WTC11 (cell line): Measurements from ENCODE around the gene USP49. TPM values are rescaled to one million over a fixed set of nuclear protein-coding genes. Genes with fewer than 3 reads are reported as not detected.

Experiments used
- ATAC-seq: fragments of 200-7000 bp; cut with Tn5 transposase; 2 replicates; pipeline ENCODE4 v1.10.0; 2021; ENCODE audit warnings: mild to moderate bottlenecking, moderate library complexity
- CTCF ChIA-PET: fragments of 300-600 bp; sonication (Branson Sonifier 250); formaldehyde crosslinking; loops from one replicate; lab custom pipeline; 2021; ENCODE audit warnings: antibody characterized with exemption; lab: Charles Lee
- POLR2A ChIA-PET: fragments of 350-600 bp; sonication (Branson Sonifier 250); formaldehyde crosslinking; loops from one replicate; lab custom pipeline; 2021; ENCODE audit warnings: antibody characterized with exemption; lab: Charles Lee
- DNase-seq: peaks from one replicate; pipeline ENCODE4 v3.0.0; 2021; ENCODE audit warnings: low spot score
- H3K27ac Mint-ChIP-seq: 2 replicates; pipeline ENCODE4 v1.8.0; 2021; ENCODE audit warnings: mixed read lengths
- H3K27me3 Mint-ChIP-seq: 2 replicates; pipeline ENCODE4 v1.8.0; 2021; ENCODE audit warnings: low read depth, mild to moderate bottlenecking, moderate library complexity, mixed read lengths
- H3K36me3 Mint-ChIP-seq: 2 replicates; pipeline ENCODE4 v1.8.0; 2021; ENCODE audit warnings: mixed read lengths
- H3K4me1 Mint-ChIP-seq: 2 replicates; pipeline ENCODE4 v1.8.0; 2022; ENCODE audit warnings: mixed read lengths
- H3K4me3 Mint-ChIP-seq: 2 replicates; pipeline ENCODE4 v1.8.0; 2021; ENCODE audit warnings: mild to moderate bottlenecking, moderate library complexity, mixed read lengths
- H3K9me3 Mint-ChIP-seq: 2 replicates; pipeline ENCODE4 v1.8.0; 2021; ENCODE audit warnings: mixed read lengths
- CREB1 ChIP-seq: sonication (generic); formaldehyde crosslinking; IDR thresholded peaks from 2 replicates; pipeline ENCODE4 v1.8.0; 2023; ENCODE audit warnings: mild to moderate bottlenecking, missing genetic modification reagents
- EMX1 ChIP-seq: fragments of 250-450 bp; sonication (Bioruptor Pico); IDR thresholded peaks from 2 replicates; pipeline ENCODE4 v1.8.0; 2021; ENCODE audit warnings: mild to moderate bottlenecking
- FOXJ3 ChIP-seq: sonication (generic); formaldehyde crosslinking; IDR thresholded peaks from 2 replicates; pipeline ENCODE4 v1.9.0; 2021; ENCODE audit warnings: missing genetic modification reagents, mild to moderate bottlenecking, borderline replicate concordance
- FOXK1 ChIP-seq: sonication (generic); formaldehyde crosslinking; IDR thresholded peaks from 2 replicates; pipeline ENCODE4 v1.8.0; 2022; ENCODE audit warnings: mild to moderate bottlenecking, moderate library complexity, missing genetic modification reagents
- HMGA2 ChIP-seq: fragments of 250-450 bp; sonication (Bioruptor Pico); IDR thresholded peaks from 2 replicates; pipeline ENCODE4 v1.4.0; 2021; ENCODE audit warnings: mild to moderate bottlenecking, moderate library complexity
- NFYB ChIP-seq: sonication (generic); formaldehyde crosslinking; conservative IDR thresholded peaks from 2 replicates; pipeline ENCODE4 v1.8.0; 2022; ENCODE audit warnings: low read depth, missing genetic modification reagents
- NR2C2 ChIP-seq: sonication (generic); formaldehyde crosslinking; IDR thresholded peaks from 2 replicates; pipeline ENCODE4 v1.8.0; 2022; ENCODE audit warnings: mild to moderate bottlenecking, missing genetic modification reagents
- RELA ChIP-seq: sonication (generic); formaldehyde crosslinking; IDR thresholded peaks from 2 replicates; pipeline ENCODE4 v1.8.1; 2022; ENCODE audit warnings: missing genetic modification reagents, mild to moderate bottlenecking, borderline replicate concordance
- TEAD1 ChIP-seq: sonication (generic); formaldehyde crosslinking; IDR thresholded peaks from 2 replicates; pipeline ENCODE4 v1.8.0; 2022; ENCODE audit warnings: mild to moderate bottlenecking, missing genetic modification reagents
- ZNF263 ChIP-seq: sonication (generic); formaldehyde crosslinking; IDR thresholded peaks from 2 replicates; pipeline ENCODE4 v1.8.1; 2022; ENCODE audit warnings: low read depth, mild to moderate bottlenecking, moderate library complexity, missing genetic modification reagents
- ZNF423 ChIP-seq: fragments of 250-450 bp; sonication (Bioruptor Pico); IDR thresholded peaks from 2 replicates; pipeline ENCODE4 v2.1.2; 2022; ENCODE audit warnings: mild to moderate bottlenecking, moderate library complexity
- total RNA-seq: library from RNA; stranded (reverse); gene quantifications from 3 replicates; pipeline ENCODE4 v1.2.3, GENCODE V29; 2021
- TF ChIP-seq, protein P1 (sequence below): sonication (generic); formaldehyde crosslinking; IDR thresholded peaks from 2 replicates; pipeline ENCODE4 v1.8.1; 2023; ENCODE audit warnings: mild to moderate bottlenecking, moderate library complexity, missing genetic modification reagents
- TF ChIP-seq, protein P2 (sequence below): sonication (generic); formaldehyde crosslinking; IDR thresholded peaks from 2 replicates; pipeline ENCODE4 v1.8.1; 2023; ENCODE audit warnings: mild to moderate bottlenecking, missing genetic modification reagents
- TF ChIP-seq, protein P3 (sequence below): sonication (generic); formaldehyde crosslinking; IDR thresholded peaks from 2 replicates; pipeline ENCODE4 v1.8.0; 2022; ENCODE audit warnings: mild to moderate bottlenecking, missing genetic modification reagents
- TF ChIP-seq, protein P4 (sequence below): sonication (generic); formaldehyde crosslinking; IDR thresholded peaks from 2 replicates; pipeline ENCODE4 v1.8.0; 2022; ENCODE audit warnings: missing genetic modification reagents
- TF ChIP-seq, protein P5 (sequence below): sonication (generic); formaldehyde crosslinking; IDR thresholded peaks from 2 replicates; pipeline ENCODE4 v1.8.0; 2022; ENCODE audit warnings: mild to moderate bottlenecking, missing genetic modification reagents
- TF ChIP-seq, protein P6 (sequence below): sonication (generic); formaldehyde crosslinking; conservative IDR thresholded peaks from 2 replicates; pipeline ENCODE4 v1.8.1; 2023; ENCODE audit warnings: mild to moderate bottlenecking, low read depth, missing genetic modification reagents, moderate library complexity
- TF ChIP-seq, protein P7 (sequence below): sonication (generic); formaldehyde crosslinking; IDR thresholded peaks from 2 replicates; pipeline ENCODE4 v1.8.0; 2023; ENCODE audit warnings: missing genetic modification reagents
- TF ChIP-seq, protein P8 (sequence below): sonication (generic); formaldehyde crosslinking; IDR thresholded peaks from 2 replicates; pipeline ENCODE4 v1.8.1; 2022; ENCODE audit warnings: missing genetic modification reagents, borderline replicate concordance

The USP49 gene
- total RNA-seq, 1 experiment from 2014 or later: 18.4 TPM

DNA sequence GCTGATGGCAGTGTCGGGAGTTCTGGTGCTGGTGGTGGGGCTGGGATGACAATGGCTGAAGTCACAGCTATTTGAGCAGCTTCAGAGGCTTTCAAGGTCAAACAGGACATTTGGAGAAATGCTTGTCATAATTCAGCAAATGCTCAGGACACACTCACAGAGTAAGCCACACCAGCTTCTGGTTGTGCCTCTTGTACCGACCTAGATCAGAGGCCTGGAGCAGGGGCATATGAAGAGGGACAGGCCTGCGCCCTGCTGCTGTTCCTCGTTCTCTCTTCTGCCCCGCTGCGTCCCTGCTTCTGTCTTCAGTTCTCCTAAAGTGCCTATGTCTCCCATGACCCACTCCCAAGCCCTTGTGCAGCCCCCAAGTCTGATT is 147.1 kb downstream of the USP49 start:
- DNase-seq: no peak
- TF ChIP-seq FOXK1 (no peak), TEAD1 (CRISPR knock-in tag) (no peak), NR2C2 (CRISPR knock-in tag) (no peak), FOXJ3 (CRISPR knock-in tag) (no peak), EMX1 (CRISPR knock-in tag) (no peak), RELA (CRISPR knock-in tag) (no peak), ZNF423 (CRISPR knock-in tag) (no peak), NFYB (CRISPR knock-in tag) (no peak), CREB1 (no peak), ZNF263 (no peak), HMGA2 (CRISPR knock-in tag) (no peak)
- TF ChIP-seq, protein P1, sequence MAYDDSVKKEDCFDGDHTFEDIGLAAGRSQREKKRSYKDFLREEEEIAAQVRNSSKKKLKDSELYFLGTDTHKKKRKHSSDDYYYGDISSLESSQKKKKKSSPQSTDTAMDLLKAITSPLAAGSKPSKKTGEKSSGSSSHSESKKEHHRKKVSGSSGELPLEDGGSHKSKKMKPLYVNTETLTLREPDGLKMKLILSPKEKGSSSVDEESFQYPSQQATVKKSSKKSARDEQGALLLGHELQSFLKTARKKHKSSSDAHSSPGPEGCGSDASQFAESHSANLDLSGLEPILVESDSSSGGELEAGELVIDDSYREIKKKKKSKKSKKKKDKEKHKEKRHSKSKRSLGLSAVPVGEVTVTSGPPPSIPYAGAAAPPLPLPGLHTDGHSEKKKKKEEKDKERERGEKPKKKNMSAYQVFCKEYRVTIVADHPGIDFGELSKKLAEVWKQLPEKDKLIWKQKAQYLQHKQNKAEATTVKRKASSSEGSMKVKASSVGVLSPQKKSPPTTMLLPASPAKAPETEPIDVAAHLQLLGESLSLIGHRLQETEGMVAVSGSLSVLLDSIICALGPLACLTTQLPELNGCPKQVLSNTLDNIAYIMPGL: no peak
- TF ChIP-seq, protein P2, sequence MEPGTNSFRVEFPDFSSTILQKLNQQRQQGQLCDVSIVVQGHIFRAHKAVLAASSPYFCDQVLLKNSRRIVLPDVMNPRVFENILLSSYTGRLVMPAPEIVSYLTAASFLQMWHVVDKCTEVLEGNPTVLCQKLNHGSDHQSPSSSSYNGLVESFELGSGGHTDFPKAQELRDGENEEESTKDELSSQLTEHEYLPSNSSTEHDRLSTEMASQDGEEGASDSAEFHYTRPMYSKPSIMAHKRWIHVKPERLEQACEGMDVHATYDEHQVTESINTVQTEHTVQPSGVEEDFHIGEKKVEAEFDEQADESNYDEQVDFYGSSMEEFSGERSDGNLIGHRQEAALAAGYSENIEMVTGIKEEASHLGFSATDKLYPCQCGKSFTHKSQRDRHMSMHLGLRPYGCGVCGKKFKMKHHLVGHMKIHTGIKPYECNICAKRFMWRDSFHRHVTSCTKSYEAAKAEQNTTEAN: no peak
- TF ChIP-seq, protein P3, sequence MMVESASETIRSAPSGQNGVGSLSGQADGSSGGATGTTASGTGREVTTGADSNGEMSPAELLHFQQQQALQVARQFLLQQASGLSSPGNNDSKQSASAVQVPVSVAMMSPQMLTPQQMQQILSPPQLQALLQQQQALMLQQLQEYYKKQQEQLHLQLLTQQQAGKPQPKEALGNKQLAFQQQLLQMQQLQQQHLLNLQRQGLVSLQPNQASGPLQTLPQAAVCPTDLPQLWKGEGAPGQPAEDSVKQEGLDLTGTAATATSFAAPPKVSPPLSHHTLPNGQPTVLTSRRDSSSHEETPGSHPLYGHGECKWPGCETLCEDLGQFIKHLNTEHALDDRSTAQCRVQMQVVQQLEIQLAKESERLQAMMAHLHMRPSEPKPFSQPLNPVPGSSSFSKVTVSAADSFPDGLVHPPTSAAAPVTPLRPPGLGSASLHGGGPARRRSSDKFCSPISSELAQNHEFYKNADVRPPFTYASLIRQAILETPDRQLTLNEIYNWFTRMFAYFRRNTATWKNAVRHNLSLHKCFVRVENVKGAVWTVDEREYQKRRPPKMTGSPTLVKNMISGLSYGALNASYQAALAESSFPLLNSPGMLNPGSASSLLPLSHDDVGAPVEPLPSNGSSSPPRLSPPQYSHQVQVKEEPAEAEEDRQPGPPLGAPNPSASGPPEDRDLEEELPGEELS (CRISPR knock-in tag): no peak
- TF ChIP-seq, protein P4, sequence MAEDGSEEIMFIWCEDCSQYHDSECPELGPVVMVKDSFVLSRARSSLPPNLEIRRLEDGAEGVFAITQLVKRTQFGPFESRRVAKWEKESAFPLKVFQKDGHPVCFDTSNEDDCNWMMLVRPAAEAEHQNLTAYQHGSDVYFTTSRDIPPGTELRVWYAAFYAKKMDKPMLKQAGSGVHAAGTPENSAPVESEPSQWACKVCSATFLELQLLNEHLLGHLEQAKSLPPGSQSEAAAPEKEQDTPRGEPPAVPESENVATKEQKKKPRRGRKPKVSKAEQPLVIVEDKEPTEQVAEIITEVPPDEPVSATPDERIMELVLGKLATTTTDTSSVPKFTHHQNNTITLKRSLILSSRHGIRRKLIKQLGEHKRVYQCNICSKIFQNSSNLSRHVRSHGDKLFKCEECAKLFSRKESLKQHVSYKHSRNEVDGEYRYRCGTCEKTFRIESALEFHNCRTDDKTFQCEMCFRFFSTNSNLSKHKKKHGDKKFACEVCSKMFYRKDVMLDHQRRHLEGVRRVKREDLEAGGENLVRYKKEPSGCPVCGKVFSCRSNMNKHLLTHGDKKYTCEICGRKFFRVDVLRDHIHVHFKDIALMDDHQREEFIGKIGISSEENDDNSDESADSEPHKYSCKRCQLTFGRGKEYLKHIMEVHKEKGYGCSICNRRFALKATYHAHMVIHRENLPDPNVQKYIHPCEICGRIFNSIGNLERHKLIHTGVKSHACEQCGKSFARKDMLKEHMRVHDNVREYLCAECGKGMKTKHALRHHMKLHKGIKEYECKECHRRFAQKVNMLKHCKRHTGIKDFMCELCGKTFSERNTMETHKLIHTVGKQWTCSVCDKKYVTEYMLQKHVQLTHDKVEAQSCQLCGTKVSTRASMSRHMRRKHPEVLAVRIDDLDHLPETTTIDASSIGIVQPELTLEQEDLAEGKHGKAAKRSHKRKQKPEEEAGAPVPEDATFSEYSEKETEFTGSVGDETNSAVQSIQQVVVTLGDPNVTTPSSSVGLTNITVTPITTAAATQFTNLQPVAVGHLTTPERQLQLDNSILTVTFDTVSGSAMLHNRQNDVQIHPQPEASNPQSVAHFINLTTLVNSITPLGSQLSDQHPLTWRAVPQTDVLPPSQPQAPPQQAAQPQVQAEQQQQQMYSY: no peak
- TF ChIP-seq, protein P5, sequence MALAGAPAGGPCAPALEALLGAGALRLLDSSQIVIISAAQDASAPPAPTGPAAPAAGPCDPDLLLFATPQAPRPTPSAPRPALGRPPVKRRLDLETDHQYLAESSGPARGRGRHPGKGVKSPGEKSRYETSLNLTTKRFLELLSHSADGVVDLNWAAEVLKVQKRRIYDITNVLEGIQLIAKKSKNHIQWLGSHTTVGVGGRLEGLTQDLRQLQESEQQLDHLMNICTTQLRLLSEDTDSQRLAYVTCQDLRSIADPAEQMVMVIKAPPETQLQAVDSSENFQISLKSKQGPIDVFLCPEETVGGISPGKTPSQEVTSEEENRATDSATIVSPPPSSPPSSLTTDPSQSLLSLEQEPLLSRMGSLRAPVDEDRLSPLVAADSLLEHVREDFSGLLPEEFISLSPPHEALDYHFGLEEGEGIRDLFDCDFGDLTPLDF (CRISPR knock-in tag): no peak
- TF ChIP-seq, protein P6, sequence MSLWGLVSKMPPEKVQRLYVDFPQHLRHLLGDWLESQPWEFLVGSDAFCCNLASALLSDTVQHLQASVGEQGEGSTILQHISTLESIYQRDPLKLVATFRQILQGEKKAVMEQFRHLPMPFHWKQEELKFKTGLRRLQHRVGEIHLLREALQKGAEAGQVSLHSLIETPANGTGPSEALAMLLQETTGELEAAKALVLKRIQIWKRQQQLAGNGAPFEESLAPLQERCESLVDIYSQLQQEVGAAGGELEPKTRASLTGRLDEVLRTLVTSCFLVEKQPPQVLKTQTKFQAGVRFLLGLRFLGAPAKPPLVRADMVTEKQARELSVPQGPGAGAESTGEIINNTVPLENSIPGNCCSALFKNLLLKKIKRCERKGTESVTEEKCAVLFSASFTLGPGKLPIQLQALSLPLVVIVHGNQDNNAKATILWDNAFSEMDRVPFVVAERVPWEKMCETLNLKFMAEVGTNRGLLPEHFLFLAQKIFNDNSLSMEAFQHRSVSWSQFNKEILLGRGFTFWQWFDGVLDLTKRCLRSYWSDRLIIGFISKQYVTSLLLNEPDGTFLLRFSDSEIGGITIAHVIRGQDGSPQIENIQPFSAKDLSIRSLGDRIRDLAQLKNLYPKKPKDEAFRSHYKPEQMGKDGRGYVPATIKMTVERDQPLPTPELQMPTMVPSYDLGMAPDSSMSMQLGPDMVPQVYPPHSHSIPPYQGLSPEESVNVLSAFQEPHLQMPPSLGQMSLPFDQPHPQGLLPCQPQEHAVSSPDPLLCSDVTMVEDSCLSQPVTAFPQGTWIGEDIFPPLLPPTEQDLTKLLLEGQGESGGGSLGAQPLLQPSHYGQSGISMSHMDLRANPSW (CRISPR knock-in tag): no peak
- TF ChIP-seq, protein P7, sequence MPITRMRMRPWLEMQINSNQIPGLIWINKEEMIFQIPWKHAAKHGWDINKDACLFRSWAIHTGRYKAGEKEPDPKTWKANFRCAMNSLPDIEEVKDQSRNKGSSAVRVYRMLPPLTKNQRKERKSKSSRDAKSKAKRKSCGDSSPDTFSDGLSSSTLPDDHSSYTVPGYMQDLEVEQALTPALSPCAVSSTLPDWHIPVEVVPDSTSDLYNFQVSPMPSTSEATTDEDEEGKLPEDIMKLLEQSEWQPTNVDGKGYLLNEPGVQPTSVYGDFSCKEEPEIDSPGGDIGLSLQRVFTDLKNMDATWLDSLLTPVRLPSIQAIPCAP (CRISPR knock-in tag): no peak
- TF ChIP-seq, protein P8, sequence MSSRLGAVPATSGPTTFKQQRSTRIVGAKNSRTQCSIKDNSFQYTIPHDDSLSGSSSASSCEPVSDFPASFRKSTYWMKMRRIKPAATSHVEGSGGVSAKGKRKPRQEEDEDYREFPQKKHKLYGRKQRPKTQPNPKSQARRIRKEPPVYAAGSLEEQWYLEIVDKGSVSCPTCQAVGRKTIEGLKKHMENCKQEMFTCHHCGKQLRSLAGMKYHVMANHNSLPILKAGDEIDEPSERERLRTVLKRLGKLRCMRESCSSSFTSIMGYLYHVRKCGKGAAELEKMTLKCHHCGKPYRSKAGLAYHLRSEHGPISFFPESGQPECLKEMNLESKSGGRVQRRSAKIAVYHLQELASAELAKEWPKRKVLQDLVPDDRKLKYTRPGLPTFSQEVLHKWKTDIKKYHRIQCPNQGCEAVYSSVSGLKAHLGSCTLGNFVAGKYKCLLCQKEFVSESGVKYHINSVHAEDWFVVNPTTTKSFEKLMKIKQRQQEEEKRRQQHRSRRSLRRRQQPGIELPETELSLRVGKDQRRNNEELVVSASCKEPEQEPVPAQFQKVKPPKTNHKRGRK (CRISPR knock-in tag): no peak
- POLR2A ChIA-PET: interaction anchor here (0.7 kb wide), 1 partner anchor 20 kb away, joined by 4 read pairs; no protein-coding TSS in a partner anchor
- Mint-ChIP-seq H3K36me3 (no peaks in the 10 kb centered on the region), H3K4me3 (no peak overlapping the region), H3K4me1 (no peaks in the 10 kb centered on the region), H3K9me3 (no peaks in the 10 kb centered on the region), H3K27me3 (peaks cover under 1% of the 10 kb centered on the region; the same call in 1 of the 2 replicates), H3K27ac (no peak overlapping the region)
- ATAC-seq: no peak
- CTCF ChIA-PET: interaction anchor here (0.9 to 2.7 kb wide), 4 partner anchors 8 to 31 kb away, joined by 3 to 16 read pairs (median 4); partner anchors contain the start of genes FRS3 and TFEB
